Liver (tissue), 9 donors: Measurements from ENCODE around the gene UBAP1L. TPM values are rescaled to one million over a fixed set of nuclear protein-coding genes. Genes with fewer than 3 reads are reported as not detected.

Experiments used
- DNase-seq: peaks from one replicate; pipeline ENCODE4 v3.0.0-alpha.2; 2017; ENCODE audit warnings: low spot score
- H3K27ac ChIP-seq, 2 donors: one replicate each; pipeline ENCODE4 v1.7.0; 2013; ENCODE audit warnings: inconsistent platforms in 2 of 2, low read length in 2 of 2, control low read depth in 1 of 2, low read depth in 1 of 2, mild to moderate bottlenecking in 1 of 2
- H3K27me3 ChIP-seq, 4 donors: one replicate each; pipeline versions ENCODE4 v1.6.1 to v1.7.0; 2013; ENCODE audit warnings: low read length in 3 of 4, inconsistent platforms in 1 of 4, mild to moderate bottlenecking in 1 of 4, moderate library complexity in 1 of 4; ENCODE audit not compliant: control insufficient read depth in 4 of 4, insufficient read depth in 4 of 4
- H3K36me3 ChIP-seq, 4 donors: one replicate each; pipeline versions ENCODE4 v1.6.1 to v1.7.0; 2013; ENCODE audit warnings: low read length in 3 of 4, mild to moderate bottlenecking in 3 of 4, low read depth in 1 of 4, moderate library complexity in 1 of 4; ENCODE audit not compliant: control insufficient read depth in 4 of 4, insufficient read depth in 3 of 4
- H3K4me1 ChIP-seq, 4 donors: one replicate each; pipeline versions ENCODE4 v1.6.1 to v1.7.0; 2013; ENCODE audit warnings: low read length in 3 of 4, mild to moderate bottlenecking in 3 of 4, moderate library complexity in 1 of 4; ENCODE audit not compliant: control insufficient read depth in 4 of 4, insufficient read depth in 4 of 4
- H3K4me3 ChIP-seq, 3 donors: one replicate each; pipeline versions ENCODE4 v1.6.1 to v1.7.0; 2013; ENCODE audit warnings: low read length in 3 of 3, control low read depth in 1 of 3, low read depth in 1 of 3, mild to moderate bottlenecking in 1 of 3
- H3K9ac ChIP-seq, 2 donors: one replicate each; pipeline ENCODE4 v1.7.0; 2013; ENCODE audit warnings: low read length in 2 of 2, mild to moderate bottlenecking in 2 of 2, moderate library complexity in 2 of 2, control low read depth in 1 of 2, low read depth in 1 of 2
- H3K9me3 ChIP-seq, 4 donors: one replicate each; pipeline versions ENCODE4 v1.6.1 to v1.7.0; 2013; ENCODE audit warnings: low read length in 3 of 4; ENCODE audit not compliant: control insufficient read depth in 4 of 4
- EGR1 ChIP-seq, 2 donors: IDR thresholded peaks; 2 replicates each; pipeline ENCODE4 v1.6.1; 2016 to 2018; ENCODE audit warnings: antibody characterized with exemption in 2 of 2, low read depth in 2 of 2
- FOXA1 ChIP-seq: IDR thresholded peaks from 2 replicates; pipeline ENCODE4 v1.6.1; 2016; ENCODE audit warnings: antibody characterized with exemption
- FOXA2 ChIP-seq: IDR thresholded peaks from 2 replicates; pipeline ENCODE4 v1.6.1; 2016; ENCODE audit warnings: antibody characterized with exemption
- GABPA ChIP-seq, 2 donors: IDR thresholded peaks in 1 of 2; conservative IDR thresholded peaks in 1 of 2; 2 replicates each; pipeline ENCODE4 v1.6.1; 2016; ENCODE audit warnings: antibody characterized with exemption in 2 of 2, mild to moderate bottlenecking in 1 of 2, moderate library complexity in 1 of 2
- HNF4A ChIP-seq, 2 donors: conservative IDR thresholded peaks; 2 replicates each; pipeline ENCODE4 v1.6.1; 2016; ENCODE audit warnings: antibody characterized with exemption in 2 of 2, mild to moderate bottlenecking in 2 of 2
- HNF4G ChIP-seq: IDR thresholded peaks from 2 replicates; pipeline ENCODE4 v1.6.1; 2016; ENCODE audit warnings: antibody characterized with exemption
- JUND ChIP-seq, 2 donors: IDR thresholded peaks; 2 replicates each; pipeline ENCODE4 v1.6.1; 2016; ENCODE audit warnings: antibody characterized with exemption in 2 of 2
- MAX ChIP-seq: IDR thresholded peaks from 2 replicates; pipeline ENCODE4 v1.6.1; 2016; ENCODE audit warnings: antibody characterized with exemption
- NR2F2 ChIP-seq: IDR thresholded peaks from 2 replicates; pipeline ENCODE4 v1.6.1; 2016; ENCODE audit warnings: antibody characterized with exemption
- RAD21 ChIP-seq, 2 donors: IDR thresholded peaks; 2 replicates each; pipeline ENCODE4 v1.6.1; 2016; ENCODE audit warnings: antibody characterized with exemption in 2 of 2, mild to moderate bottlenecking in 2 of 2
- RXRA ChIP-seq, 2 donors: IDR thresholded peaks; 2 replicates each; pipeline ENCODE4 v1.6.1; 2017 to 2018; ENCODE audit warnings: antibody characterized with exemption in 2 of 2, mild to moderate bottlenecking in 1 of 2
- SP1 ChIP-seq: IDR thresholded peaks from 2 replicates; pipeline ENCODE4 v1.6.1; 2018; ENCODE audit warnings: antibody characterized with exemption, mild to moderate bottlenecking
- TAF1 ChIP-seq: conservative IDR thresholded peaks from 2 replicates; pipeline ENCODE4 v1.6.1; 2016; ENCODE audit warnings: antibody characterized with exemption, mild to moderate bottlenecking
- YY1 ChIP-seq: IDR thresholded peaks from 2 replicates; pipeline ENCODE4 v1.6.1; 2016; ENCODE audit warnings: antibody characterized with exemption, mild to moderate bottlenecking
- WGBS: extraction: QIAGEN DNeasy Blood & Tissue Kit; methylation state at CpG from one replicate; pipeline ENCODE4 v1.1.7; 2013; 5-methylcytosine and 5-hydroxymethylcytosine counted together
- polyA plus RNA-seq, 2 donors: library from polyadenylated mRNA; stranded (reverse) in 1 of 2; unstranded in 1 of 2; fragments of 200-250 nt in 1 of 2; fragments of >200 nt in 1 of 2; fragmentation: Nextera tagmentation in 1 of 2; extraction: Ambion mirVana in 1 of 2; gene quantifications; one replicate each; pipeline versions ENCODE4 v1.2.1 to v1.2.3, GENCODE V29; 2013 to 2015
- total RNA-seq, 2 donors: library from RNA; depleted of rRNA; stranded (reverse); fragments of >200 nt; gene quantifications; one replicate each; pipeline ENCODE4 v1.2.3, GENCODE V29; 2014
- TF ChIP-seq, protein P1 (sequence below): IDR thresholded peaks from 2 replicates; pipeline ENCODE4 v1.6.1; 2016; ENCODE audit warnings: antibody characterized with exemption, mild to moderate bottlenecking
- TF ChIP-seq, protein P2 (sequence below): fragments of 150-350 bp; IDR thresholded peaks from 2 replicates; pipeline ENCODE4 v1.5.1; 2017; ENCODE audit warnings: improper control_type of control experiment, low read depth, low read length; ENCODE audit not compliant: missing input control
- TF ChIP-seq, protein P3 (sequence below): IDR thresholded peaks from 2 replicates; pipeline ENCODE4 v1.6.1; 2016; ENCODE audit warnings: antibody characterized with exemption
- TF ChIP-seq, protein P4 (sequence below): IDR thresholded peaks from 2 replicates; pipeline ENCODE4 v1.6.1; 2016; ENCODE audit warnings: antibody characterized with exemption
- donor health status: healthy.
- donor health status: healthy.
- donor health status: healthy.
- donor health status: healthy.
- donor health status: healthy.

UBAP1L gene
- total and polyA plus RNA-seq, 4 donors: 0.57 to 6.9 (median 0.90) TPM

GRCh38 chr15:65101891-65102708, 12.9 kb downstream of the UBAP1L start:
- H3K9ac ChIP-seq: no peak overlapping the region
- H3K27me3 ChIP-seq: no peaks in the 10 kb centered on the region
- no peaks in the 10 kb centered on the region for H3K9me3 ChIP-seq
- H3K27ac ChIP-seq: no peak overlapping the region
- H3K4me1 ChIP-seq: no peaks in the 10 kb centered on the region
- no peak overlapping the region for H3K4me3 ChIP-seq
- DNase-seq: no peak
- 86% methylated on average over 75 of the region's 75 CpGs for WGBS
- peaks cover 10 to 38% (median 21%) of the 10 kb centered on the region in 4 donors for H3K36me3 ChIP-seq
- TF ChIP-seq YY1 (no peak), TAF1 (no peak), JUND (IDR thresholded peaks at IDR 0.05) (no peak), GABPA (IDR thresholded peaks at IDR 0.05 in 1 of 2, conservative IDR thresholded peaks at IDR 0.05 in 1 of 2) (no peak), RXRA (IDR thresholded peaks at IDR 0.05) (no peak), NR2F2 (no peak), SP1 (no peak), FOXA1 (no peak), HNF4G (no peak), RAD21 (IDR thresholded peaks at IDR 0.05) (no peak), HNF4A (conservative IDR thresholded peaks at IDR 0.05) (no peak), MAX (no peak), EGR1 (IDR thresholded peaks at IDR 0.05; ENCODE audit: low read depth in 2 of 2) (no peak), FOXA2 (no peak)
- TF ChIP-seq, protein P1, sequence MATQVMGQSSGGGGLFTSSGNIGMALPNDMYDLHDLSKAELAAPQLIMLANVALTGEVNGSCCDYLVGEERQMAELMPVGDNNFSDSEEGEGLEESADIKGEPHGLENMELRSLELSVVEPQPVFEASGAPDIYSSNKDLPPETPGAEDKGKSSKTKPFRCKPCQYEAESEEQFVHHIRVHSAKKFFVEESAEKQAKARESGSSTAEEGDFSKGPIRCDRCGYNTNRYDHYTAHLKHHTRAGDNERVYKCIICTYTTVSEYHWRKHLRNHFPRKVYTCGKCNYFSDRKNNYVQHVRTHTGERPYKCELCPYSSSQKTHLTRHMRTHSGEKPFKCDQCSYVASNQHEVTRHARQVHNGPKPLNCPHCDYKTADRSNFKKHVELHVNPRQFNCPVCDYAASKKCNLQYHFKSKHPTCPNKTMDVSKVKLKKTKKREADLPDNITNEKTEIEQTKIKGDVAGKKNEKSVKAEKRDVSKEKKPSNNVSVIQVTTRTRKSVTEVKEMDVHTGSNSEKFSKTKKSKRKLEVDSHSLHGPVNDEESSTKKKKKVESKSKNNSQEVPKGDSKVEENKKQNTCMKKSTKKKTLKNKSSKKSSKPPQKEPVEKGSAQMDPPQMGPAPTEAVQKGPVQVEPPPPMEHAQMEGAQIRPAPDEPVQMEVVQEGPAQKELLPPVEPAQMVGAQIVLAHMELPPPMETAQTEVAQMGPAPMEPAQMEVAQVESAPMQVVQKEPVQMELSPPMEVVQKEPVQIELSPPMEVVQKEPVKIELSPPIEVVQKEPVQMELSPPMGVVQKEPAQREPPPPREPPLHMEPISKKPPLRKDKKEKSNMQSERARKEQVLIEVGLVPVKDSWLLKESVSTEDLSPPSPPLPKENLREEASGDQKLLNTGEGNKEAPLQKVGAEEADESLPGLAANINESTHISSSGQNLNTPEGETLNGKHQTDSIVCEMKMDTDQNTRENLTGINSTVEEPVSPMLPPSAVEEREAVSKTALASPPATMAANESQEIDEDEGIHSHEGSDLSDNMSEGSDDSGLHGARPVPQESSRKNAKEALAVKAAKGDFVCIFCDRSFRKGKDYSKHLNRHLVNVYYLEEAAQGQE: no peak
- TF ChIP-seq, protein P2, sequence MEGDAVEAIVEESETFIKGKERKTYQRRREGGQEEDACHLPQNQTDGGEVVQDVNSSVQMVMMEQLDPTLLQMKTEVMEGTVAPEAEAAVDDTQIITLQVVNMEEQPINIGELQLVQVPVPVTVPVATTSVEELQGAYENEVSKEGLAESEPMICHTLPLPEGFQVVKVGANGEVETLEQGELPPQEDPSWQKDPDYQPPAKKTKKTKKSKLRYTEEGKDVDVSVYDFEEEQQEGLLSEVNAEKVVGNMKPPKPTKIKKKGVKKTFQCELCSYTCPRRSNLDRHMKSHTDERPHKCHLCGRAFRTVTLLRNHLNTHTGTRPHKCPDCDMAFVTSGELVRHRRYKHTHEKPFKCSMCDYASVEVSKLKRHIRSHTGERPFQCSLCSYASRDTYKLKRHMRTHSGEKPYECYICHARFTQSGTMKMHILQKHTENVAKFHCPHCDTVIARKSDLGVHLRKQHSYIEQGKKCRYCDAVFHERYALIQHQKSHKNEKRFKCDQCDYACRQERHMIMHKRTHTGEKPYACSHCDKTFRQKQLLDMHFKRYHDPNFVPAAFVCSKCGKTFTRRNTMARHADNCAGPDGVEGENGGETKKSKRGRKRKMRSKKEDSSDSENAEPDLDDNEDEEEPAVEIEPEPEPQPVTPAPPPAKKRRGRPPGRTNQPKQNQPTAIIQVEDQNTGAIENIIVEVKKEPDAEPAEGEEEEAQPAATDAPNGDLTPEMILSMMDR: no peak
- TF ChIP-seq, protein P3, sequence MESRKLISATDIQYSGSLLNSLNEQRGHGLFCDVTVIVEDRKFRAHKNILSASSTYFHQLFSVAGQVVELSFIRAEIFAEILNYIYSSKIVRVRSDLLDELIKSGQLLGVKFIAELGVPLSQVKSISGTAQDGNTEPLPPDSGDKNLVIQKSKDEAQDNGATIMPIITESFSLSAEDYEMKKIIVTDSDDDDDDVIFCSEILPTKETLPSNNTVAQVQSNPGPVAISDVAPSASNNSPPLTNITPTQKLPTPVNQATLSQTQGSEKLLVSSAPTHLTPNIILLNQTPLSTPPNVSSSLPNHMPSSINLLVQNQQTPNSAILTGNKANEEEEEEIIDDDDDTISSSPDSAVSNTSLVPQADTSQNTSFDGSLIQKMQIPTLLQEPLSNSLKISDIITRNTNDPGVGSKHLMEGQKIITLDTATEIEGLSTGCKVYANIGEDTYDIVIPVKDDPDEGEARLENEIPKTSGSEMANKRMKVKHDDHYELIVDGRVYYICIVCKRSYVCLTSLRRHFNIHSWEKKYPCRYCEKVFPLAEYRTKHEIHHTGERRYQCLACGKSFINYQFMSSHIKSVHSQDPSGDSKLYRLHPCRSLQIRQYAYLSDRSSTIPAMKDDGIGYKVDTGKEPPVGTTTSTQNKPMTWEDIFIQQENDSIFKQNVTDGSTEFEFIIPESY: no peak
- TF ChIP-seq, protein P4, sequence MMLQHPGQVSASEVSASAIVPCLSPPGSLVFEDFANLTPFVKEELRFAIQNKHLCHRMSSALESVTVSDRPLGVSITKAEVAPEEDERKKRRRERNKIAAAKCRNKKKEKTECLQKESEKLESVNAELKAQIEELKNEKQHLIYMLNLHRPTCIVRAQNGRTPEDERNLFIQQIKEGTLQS: no peak
